GM21528 (cell line): ENCODE data around the gene KANK4.

Experiments
- ATAC-seq: cut with Tn5 transposase; IDR thresholded peaks from one replicate; pipeline ENCODE4 v1.9.1; 2021; ENCODE audit warnings: mild to moderate bottlenecking, moderate library complexity; ENCODE audit not compliant: unreplicated experiment, low FRiP score

KANK4 gene

GRCh38 chr1:62337706-62338631, 18.7 kb upstream of the KANK4 start:
- ATAC-seq: no peak

GRCh38 chr1:62336995-62337705, 17.9 kb upstream of the KANK4 start:
- no peak for ATAC-seq

GRCh38 chr1:62336638-62336994, 17.4 kb upstream of the KANK4 start:
- ATAC-seq: no peak

GRCh38 chr1:62335656-62336055, 16.4 kb upstream of the KANK4 start:
- no peak for ATAC-seq

DNA sequence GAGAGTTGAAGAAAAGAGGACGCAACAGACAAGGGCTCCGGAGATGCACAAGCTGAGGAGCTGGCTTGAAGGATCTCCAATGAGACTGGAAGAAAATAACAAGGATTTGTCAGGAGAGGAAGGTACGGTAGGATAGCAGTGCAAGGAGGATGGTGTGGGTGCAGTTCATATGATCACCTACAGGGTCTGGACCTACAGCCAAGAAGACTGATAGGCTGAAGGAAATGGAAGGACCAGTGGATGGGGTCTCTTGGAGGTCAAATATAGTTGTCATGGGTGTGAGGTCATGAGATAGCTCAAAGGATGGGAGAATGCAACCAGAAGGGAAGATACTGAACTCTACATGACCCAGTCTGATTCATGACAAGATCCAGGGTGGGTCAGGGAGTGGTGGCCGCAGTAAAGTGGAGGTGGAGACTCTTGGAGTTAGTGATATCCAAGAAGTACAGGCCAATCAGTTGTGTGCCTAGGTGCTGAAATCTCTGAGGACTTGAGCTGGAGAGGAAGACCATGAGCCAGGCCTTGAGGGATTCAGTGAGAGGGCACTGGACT, 15.3 kb upstream of the KANK4 start:
- ATAC-seq: no peak

DNA sequence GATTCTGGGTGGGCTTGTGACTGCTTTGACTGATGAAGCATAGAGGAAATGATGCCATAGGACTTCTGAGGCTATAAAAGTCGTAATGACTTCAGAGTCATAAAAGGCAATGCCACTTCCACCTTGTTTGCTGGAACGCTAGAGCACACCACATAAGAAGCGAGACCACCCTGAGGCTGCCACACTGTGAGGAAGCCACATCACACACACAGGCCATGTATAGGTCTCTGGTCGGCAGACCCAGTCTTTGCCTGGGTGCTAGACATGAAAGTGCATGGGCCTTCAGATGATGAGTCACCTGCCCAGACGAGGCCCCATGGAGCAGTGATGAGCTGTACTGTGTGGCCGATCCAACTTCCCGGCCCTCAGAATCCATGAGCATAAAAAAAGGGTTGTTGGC, 14.2 kb upstream of the KANK4 start:
- ATAC-seq: no peak

DNA sequence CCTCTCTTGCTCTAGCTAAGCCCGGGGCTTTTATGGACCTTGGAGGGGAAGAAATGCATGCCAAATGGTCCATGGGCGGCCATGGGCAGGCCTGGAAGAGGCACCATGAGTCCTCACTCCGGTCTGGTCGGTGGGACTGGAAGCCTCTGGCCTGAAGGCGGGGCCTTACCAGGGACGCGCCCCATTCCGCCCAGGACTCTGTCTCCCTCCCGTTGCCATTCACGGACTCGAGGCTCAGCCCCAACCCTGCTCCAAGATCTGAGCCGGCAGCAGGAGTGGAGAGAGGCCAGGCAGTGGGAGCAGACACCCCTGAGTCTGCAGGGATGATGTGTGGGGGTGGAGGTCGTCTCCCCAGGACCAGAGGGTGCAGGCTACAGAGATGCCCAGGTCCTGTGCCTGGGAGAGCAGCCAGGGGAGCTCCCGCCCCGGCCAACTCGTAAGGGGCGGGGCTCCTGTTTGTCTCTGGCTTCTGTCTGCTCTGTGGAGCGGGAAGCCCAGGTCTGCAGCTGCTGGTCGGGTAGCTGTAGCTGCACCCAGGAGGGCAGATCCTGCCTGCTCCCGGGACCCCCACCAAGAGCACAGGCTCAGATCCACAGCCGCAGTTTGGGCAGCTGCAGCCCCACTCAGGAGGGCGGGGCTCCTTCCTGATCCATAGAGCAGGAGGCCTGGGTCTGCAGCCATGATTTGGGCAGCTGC, 8.3 kb upstream of the KANK4 start:
- no peak for ATAC-seq

DNA sequence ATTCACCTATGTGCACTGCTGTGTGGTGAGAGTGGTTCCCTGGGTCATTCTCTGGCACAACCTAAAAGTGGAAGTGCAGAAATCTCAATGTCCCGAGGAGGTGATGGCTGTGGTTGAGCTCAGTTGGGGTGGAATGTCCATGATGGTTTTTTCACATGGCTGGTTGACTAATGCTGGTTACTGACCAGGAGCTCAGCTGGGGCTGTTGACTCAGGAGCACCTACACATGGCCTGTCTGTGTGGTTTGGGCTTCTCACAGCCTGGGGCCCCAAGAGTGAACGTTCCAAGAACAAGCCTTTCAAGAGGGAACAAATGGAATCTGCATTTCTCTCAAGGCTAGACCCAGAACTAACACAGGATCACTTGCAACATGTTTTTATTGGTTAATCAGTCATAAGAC, 6.4 kb upstream of the KANK4 start:
- no peak for ATAC-seq

DNA sequence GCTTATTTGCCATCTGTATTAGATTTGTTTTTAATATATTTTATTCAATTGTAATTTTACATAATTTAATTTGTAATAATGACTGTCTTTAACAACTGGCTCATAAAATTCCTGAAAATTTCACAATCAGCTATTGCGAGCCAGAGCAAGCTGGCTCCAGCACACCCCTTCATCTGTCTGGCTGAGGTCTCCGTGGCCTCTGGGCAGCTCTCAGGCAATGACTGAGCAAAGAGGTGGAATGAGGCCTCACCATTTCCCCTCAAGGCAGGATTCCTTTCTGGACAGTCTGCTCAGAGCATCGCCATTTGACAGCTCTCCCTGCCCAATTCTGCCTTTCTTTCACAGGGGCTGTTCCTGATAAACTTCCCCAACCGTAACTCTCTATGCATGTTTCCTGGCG, 5.8 kb upstream of the KANK4 start:
- ATAC-seq: no peak

GRCh38 chr1:62321446-62321845, 2.2 kb upstream of the KANK4 start:
- no peak for ATAC-seq

GRCh38 chr1:62318320-62318755, 896 bp downstream of the KANK4 start:
- ATAC-seq: no peak

GRCh38 chr1:62317021-62317768, 2.0 kb downstream of the KANK4 start:
- ATAC-seq: no peak

GRCh38 chr1:62316135-62316534, 3.1 kb downstream of the KANK4 start:
- no peak for ATAC-seq

- no peak for ATAC-seq
These were observed 3.8 kb downstream of the KANK4 start for GRCh38 chr1:62315387-62315786.

GRCh38 chr1:62314454-62315350, 4.5 kb downstream of the KANK4 start:
- no peak for ATAC-seq

- no peak for ATAC-seq
These were observed 6.5 kb downstream of the KANK4 start for GRCh38 chr1:62312698-62313097.

DNA sequence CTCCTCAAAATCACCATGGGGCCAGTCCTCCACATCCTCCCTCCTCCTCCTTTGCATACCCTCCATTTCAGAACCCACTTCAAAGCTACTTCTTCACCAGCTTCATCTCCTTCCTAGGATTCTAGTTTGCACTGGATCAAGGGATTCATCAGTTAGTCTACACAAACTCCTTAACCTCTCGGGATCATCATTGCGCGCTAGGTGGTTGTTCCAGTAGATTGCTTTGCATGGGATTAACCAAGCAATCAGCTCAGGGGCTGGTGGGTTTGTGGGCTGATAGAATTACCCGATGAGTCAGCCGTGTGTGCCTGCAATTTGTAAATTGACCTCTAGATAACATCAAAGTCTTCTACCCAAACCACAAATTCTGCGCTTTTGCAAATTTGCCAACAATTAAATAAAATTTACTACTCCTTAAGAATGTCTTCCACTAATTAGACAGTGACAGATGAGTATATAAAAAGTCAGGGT, 7.7 kb downstream of the KANK4 start:
- no peak for ATAC-seq

DNA sequence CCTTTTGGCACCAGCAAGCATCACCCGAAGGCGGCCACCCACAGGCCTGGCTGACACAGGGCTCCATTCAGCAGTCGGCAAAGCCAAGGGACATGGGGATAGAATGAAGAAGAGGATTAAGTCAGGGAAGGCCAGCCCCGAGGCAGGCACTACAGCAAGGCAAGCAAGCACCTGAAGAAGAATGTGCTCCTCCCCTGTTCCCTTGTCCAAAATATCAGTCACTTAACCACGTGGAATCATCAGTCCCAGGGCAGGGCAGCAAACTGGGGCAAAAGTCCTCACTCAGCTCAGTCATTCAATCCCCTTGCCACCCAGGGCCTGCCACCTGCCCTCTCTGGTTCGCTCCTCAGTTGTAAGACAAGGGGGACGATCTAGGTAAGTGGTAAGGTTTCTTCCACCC, 9.3 kb downstream of the KANK4 start:
- no peak for ATAC-seq

DNA sequence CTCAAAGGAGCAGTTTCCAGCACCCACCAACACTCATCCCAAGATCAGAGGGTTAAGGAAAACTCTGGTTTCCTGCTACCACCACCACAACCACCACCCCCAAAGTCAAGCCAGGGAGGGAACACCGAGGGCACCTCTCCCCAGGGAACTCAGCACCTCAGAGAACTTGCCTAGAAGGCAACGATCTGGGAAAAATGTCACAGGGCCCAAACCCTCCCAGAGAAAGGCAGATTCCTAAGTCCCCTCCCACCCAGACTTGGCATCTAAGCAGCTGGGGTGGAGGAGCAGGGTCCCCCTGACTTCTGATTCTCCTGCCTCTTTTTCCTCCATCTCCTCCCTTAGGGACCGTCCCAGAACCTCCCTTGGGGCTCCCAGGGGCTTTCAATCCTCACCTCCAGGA, 10.6 kb downstream of the KANK4 start:
- no peak for ATAC-seq
